ENCODE measurements around the gene ZFAND2A. TPM values are rescaled to one million over a fixed set of nuclear protein-coding genes. Genes with fewer than 3 reads are reported as not detected.

The ZFAND2A gene
- total and polyA plus RNA-seq, 5 experiments from 2014 or later = 33.5 to 59.9 (median 47.9) TPM

GRCh38 chr7:1142051-1142635, 17.9 kb downstream of the ZFAND2A start:
- H3K27ac Mint-ChIP-seq = peak overlapping the region in 2 of 10 donors; percentile 19 to 36
- POLR2A ChIA-PET = interaction anchor here (2.3 kb wide), 1 partner anchor 18 kb away, joined by 6 read pairs; the partner anchor contains the start of gene ZFAND2A
- H3K4me1 Mint-ChIP-seq = peaks cover 2 to 22% (median 10%) of the 10 kb centered on the region in 4 donors
- no peaks in the 10 kb centered on the region for H3K9me3 Mint-ChIP-seq
- DNase-seq (no peak), ATAC-seq (no peak)
- H3K4me3 Mint-ChIP-seq = no peak overlapping the region
- peaks cover 0 to 2% (median 0%) of the 10 kb centered on the region in 5 donors for H3K27me3 Mint-ChIP-seq
- no peaks in the 10 kb centered on the region for H3K36me3 Mint-ChIP-seq

GRCh38 chr7:1141651-1142050, 18.3 kb downstream of the ZFAND2A start:
- Mint-ChIP-seq H3K27me3 (peaks cover 0 to 2% (median 0%) of the 10 kb centered on the region in 5 donors), H3K9me3 (no peaks in the 10 kb centered on the region), H3K4me3 (no peak overlapping the region), H3K27ac (peak overlapping the region in 2 of 10 donors; percentile 33 to 36), H3K4me1 (peaks cover 7 to 27% (median 15%) of the 10 kb centered on the region in 4 donors), H3K36me3 (no peaks in the 10 kb centered on the region)
- POLR2A ChIA-PET = interaction anchor here (2.3 kb wide), 1 partner anchor 18 kb away, joined by 6 read pairs; the partner anchor contains the start of gene ZFAND2A
- no peak for DNase-seq
- no peak for ATAC-seq

- Mint-ChIP-seq H3K4me1 (peaks cover 8 to 28% (median 17%) of the 10 kb centered on the region in 4 donors), H3K9me3 (no peaks in the 10 kb centered on the region), H3K27me3 (peaks cover 0 to 2% (median 0%) of the 10 kb centered on the region in 5 donors), H3K4me3 (peak overlapping the region in 3 of 10 donors; percentile 20 to 60 (median 24)), H3K27ac (peak overlapping the region in 4 of 10 donors; percentile 35 to 88 (median 46)), H3K36me3 (no peaks in the 10 kb centered on the region)
- ATAC-seq (no peak), DNase-seq (no peak)
- POLR2A ChIA-PET = no interaction called here
Measured at GRCh38 chr7:1140476-1141104, 19.4 kb downstream of the ZFAND2A start.

DNA sequence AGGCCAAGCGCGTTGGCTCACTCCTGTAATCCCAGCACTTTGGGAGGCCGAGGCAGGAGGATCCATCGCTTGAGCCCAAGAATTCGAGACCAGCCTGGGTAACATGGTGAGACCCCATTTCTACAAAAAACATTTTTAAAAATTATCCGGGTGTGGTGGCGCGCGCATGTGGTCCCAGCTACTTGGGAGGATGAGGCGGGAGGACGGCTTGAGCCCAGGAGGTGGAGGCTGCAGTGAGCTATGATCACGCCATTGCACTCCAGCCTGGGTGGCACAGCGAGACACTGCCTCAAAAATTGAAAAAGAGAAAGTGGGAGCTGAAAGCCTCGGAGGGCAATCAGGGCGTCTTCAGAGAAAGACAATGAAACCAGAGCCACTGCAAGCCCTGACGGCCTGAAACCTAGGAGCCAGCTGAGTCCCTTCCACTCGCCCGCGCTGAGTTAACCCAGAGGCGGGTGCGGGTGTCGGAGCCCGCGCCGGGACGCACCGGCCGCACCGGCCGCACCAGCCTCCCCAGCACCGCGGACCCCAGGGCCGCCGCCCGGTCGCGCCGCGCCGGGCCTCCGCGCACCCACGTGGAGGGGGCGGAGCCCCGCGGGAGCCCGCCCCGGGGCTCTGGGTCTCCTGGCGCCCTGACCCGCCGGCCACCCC, 22.4 kb downstream of the ZFAND2A start:
- peak; percentile 71 to 73 for ATAC-seq
- Mint-ChIP-seq H3K36me3 (no peaks in the 10 kb centered on the region), H3K27ac (peak overlapping the region; percentile 76 to 98 (median 94)), H3K9me3 (no peaks in the 10 kb centered on the region), H3K27me3 (peaks cover 0 to 2% (median 0%) of the 10 kb centered on the region in 5 donors), H3K4me1 (peaks cover 12 to 26% (median 21%) of the 10 kb centered on the region in 4 donors), H3K4me3 (peak overlapping the region; percentile 87 to 98 (median 92))
- no peak for DNase-seq
- POLR2A ChIA-PET = interaction anchor here (0.8 to 2.6 kb wide), 8 partner anchors 14 to 69 kb away, joined by 3 to 31 read pairs (median 4); partner anchors contain the start of gene ZFAND2A

DNA sequence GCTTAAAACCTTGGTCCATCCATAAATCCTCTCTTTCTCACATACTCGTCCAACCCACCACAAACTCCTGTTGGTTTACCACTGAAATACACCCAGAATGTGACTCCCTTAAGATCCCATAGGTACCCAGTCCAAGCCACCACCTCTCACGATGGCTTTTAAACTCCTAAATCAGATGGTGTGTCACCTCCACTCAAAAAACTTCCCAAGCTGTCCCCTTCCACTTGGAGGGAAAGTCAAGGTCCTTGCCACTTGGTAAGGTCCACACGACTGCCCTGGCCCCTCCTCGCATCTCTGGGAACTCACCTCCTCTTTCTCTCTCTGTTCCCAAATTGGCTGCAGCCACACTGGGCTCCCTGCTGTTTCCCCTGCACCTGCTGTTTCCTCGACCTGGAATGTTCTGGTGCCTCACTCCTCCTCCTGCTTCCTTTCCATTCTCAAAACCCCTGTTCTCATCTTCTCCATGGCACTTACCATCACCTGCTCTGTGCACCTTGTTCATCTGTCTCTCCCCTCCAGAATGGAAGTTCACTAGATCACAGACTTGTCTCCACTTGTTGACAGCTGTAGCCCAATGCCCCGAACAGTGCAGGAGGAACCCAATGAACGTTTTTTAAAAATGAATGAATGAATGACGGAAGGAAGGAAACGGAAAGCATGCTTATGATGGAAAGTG, 23.0 kb downstream of the ZFAND2A start:
- no peak for ATAC-seq
- Mint-ChIP-seq H3K4me3 (peak overlapping the region; percentile 81 to 98 (median 91)), H3K27me3 (peaks cover 0 to under 1% (median 0%) of the 10 kb centered on the region in 5 donors), H3K9me3 (no peaks in the 10 kb centered on the region), H3K4me1 (peaks cover 12 to 26% (median 21%) of the 10 kb centered on the region in 4 donors), H3K27ac (peak overlapping the region; percentile 76 to 95 (median 88)), H3K36me3 (peaks cover 0 to 1% (median under 1%) of the 10 kb centered on the region in 3 donors)
- DNase-seq = peak in 1 of 10 donors; percentile 44
- POLR2A ChIA-PET = interaction anchor here (0.9 to 2.6 kb wide), 4 partner anchors 23 to 145 kb away, joined by 3 to 31 read pairs (median 6); partner anchors contain the start of gene ZFAND2A

GRCh38 chr7:1134951-1135350, 25.0 kb downstream of the ZFAND2A start:
- Mint-ChIP-seq H3K9me3 (peaks cover 0 to 3% (median 0%) of the 10 kb centered on the region in 9 donors), H3K4me3 (no peak overlapping the region), H3K4me1 (peaks cover 12 to 24% (median 19%) of the 10 kb centered on the region in 4 donors), H3K27ac (no peak overlapping the region), H3K36me3 (peaks cover 3 to 5% (median 4%) of the 10 kb centered on the region in 3 donors), H3K27me3 (no peaks in the 10 kb centered on the region)
- DNase-seq (no peak), ATAC-seq (no peak)
- POLR2A ChIA-PET = no interaction called here

DNA sequence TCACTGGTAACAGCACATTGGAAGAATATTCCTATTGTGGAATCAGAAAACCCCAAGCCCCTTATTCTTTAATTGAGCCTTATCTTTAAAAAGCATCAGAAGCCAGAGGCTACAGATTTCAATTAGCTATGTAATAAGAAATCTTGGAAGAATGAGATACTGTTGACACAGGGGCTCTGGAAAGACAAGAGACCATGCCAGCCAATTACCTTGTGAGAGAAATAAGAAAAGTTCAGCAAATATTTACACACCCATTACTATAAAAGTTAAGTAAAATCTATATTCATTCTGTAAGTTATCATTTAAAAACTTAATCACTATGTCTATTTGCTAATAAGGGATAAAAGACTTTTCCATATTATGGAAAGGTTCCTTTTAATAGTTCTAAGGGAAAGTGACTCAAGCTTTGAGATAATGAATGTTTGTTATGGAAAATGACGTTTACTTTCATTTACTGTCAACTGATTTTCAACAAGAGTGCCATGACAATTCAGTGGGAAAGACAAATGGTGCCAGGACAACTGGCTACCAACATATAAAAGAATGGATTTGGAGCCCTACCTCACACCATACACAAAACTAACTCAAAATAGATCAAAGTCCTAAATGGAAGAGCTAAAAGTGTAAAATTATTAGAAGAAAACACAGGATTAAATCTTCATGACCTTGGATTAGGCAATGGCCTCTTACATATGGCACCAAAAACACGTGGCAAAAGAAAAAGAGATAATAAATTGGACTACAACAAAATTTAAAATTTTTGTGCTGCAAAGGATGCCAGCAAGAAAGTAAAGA, 28.3 kb downstream of the ZFAND2A start:
- Mint-ChIP-seq H3K9me3 (peaks cover 0 to 3% (median 0%) of the 10 kb centered on the region in 9 donors), H3K27ac (no peak overlapping the region), H3K4me1 (peaks cover 1 to 10% (median 4%) of the 10 kb centered on the region in 4 donors), H3K36me3 (peaks cover 4 to 15% (median 5%) of the 10 kb centered on the region in 3 donors), H3K27me3 (no peaks in the 10 kb centered on the region), H3K4me3 (no peak overlapping the region)
- DNase-seq (no peak), ATAC-seq (no peak)
- POLR2A ChIA-PET = interaction anchor here (0.7 kb wide), 1 partner anchor 22 kb away, joined by 7 read pairs; no protein-coding TSS in a partner anchor

DNA sequence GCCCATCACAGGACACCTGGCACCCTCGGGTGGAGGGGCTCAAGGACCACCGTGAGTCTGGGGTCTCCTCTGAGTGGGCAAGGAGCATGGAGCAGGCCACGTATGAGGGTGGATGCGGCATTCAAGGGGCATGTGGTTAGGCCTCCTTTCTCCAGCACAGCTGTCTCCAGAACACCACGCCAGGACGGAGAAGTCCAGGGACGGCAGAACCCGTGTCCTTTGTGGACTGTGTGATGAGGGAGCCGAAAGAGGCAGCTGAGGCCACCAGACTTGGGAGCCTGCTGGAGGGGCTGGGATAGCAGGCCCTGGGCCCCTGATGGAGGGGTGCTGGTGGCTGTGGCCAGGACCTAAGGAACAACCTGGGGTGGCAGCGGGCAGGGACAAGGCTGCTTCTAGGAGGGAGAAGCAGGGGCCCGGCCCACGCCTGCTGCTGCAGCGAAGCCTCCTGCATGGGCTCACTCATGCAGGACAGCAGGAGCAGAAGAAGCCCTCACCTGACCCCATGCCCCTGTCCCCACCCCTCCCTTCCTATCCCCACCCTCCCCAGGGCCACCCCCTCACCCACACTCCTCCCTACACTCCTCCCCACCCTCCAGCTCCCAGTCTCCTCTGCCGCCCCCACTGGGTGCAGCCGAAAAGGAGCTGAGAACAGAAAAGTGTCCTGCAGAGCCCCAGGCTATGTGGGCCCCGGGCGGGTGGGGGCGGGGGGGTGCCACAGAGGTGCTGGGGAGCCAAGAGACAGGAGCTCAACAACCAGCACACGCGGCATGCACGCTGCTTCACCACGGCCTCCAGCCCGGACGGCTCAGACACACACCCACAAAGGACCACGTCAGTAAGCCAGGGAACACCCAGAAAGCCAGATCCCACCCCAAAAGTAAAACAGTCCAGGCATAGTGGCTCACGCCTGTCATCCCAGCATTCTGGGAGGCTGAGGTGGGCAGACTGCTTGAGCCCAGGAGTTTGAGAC, 29.7 kb downstream of the ZFAND2A start:
- DNase-seq (no peak), ATAC-seq (no peak)
- peak overlapping the region in 1 of 10 donors; percentile 28 for H3K4me3 Mint-ChIP-seq
- POLR2A ChIA-PET = no interaction called here
- H3K9me3 Mint-ChIP-seq = peaks cover 0 to 3% (median 0%) of the 10 kb centered on the region in 9 donors
- H3K27me3 Mint-ChIP-seq = no peaks in the 10 kb centered on the region
- H3K4me1 Mint-ChIP-seq = peaks cover 0 to 6% (median 2%) of the 10 kb centered on the region in 4 donors
- peak overlapping the region in 1 of 10 donors; percentile 27 for H3K27ac Mint-ChIP-seq
- H3K36me3 Mint-ChIP-seq = peaks cover 4 to 23% (median 9%) of the 10 kb centered on the region in 3 donors

DNA sequence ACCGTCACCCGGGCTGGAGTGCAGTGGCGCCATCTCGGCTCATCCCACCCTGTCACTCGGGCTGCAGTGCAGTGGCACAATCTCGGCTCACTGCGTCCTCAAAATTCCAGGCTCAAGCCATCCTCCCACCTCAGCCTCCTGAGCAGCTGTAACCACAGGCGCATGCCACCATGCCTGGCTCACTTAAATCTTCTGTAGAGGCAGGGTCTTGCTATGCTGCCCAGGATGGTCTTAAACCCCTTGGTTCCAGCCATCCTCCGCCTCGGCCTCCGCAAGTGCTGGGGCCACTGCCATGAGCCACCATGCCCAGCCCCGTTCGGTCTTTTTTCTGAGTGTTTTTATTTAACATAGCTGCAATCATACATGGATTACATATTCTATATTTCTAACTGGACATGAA, 30.6 kb downstream of the ZFAND2A start:
- no peaks in the 10 kb centered on the region for H3K4me1 Mint-ChIP-seq
- ATAC-seq = no peak
- peaks cover 0 to 3% (median 0%) of the 10 kb centered on the region in 9 donors for H3K9me3 Mint-ChIP-seq
- POLR2A ChIA-PET = no interaction called here
- no peaks in the 10 kb centered on the region for H3K27me3 Mint-ChIP-seq
- H3K27ac Mint-ChIP-seq = peak overlapping the region in 2 of 10 donors; percentile 11 to 44
- H3K36me3 Mint-ChIP-seq = peaks cover 4 to 25% (median 11%) of the 10 kb centered on the region in 3 donors
- no peak overlapping the region for H3K4me3 Mint-ChIP-seq
- peak in 1 of 10 donors; percentile 15 for DNase-seq

- Mint-ChIP-seq H3K27me3 (no peaks in the 10 kb centered on the region), H3K4me1 (peaks cover 0 to under 1% (median 0%) of the 10 kb centered on the region in 4 donors), H3K36me3 (peaks cover 4 to 27% (median 10%) of the 10 kb centered on the region in 3 donors), H3K4me3 (no peak overlapping the region), H3K27ac (peak overlapping the region in 1 of 10 donors; percentile 39), H3K9me3 (peaks cover 0 to 3% (median 0%) of the 10 kb centered on the region in 9 donors)
- ATAC-seq = no peak
- POLR2A ChIA-PET = no interaction called here
- peak in 1 of 10 donors; percentile 21 for DNase-seq
Measured at GRCh38 chr7:1127001-1127400, 33.0 kb downstream of the ZFAND2A start.
